Stimulated activated CD4-positive, alpha-beta T cell treated with anti-CD3 and anti-CD28 coated beads, Interleukin-4, amount 100 ng/mL, for 24 hours (primary cell): ENCODE results near the gene JAZF1.

Experiments
- DNase-seq: peaks from one replicate; pipeline ENCODE4 v3.0.0-alpha.2; 2020

The JAZF1 gene

DNA sequence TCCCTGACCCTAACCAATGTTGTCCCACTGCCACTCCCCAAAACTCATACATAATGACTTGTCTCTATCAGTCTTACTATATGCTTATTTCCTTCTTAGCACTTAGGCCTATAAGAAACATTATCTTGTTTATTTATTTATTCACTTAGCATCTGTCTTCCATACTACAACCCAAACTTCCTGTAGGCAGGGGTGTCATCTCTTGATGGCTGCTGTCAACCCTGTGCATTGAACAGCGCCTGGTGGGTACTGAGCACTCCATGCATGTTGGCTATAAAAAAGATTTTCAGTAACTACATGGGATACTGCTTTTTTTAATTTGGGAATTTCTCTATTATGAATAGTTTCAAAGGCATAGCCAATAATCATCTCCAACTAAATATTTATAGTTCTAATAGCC is 46.7 kb downstream of the JAZF1 start:
- DNase-seq: no peak

GRCh38 chr7:28132959-28133870 is 47.4 kb downstream of the JAZF1 start:
- no peak for DNase-seq

DNA sequence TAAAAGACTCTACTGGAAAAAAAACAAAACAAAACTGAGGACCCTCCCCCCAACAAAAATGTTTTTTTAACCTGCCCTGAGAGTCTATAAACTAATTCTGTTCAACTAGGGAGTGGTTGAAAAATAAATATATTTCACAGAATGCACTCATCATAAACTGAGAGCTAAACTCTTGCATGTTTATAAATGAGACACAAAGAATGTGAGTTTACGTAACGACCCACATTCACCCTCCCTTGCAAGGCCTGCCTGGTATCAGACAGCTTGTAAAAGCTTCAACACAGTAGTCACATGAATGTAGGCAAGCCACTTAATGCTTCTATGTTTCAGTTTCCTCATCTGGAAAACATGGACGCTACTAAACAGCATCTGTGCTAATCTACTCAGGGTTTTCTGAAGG is 50.3 kb downstream of the JAZF1 start:
- DNase-seq: no peak

DNA sequence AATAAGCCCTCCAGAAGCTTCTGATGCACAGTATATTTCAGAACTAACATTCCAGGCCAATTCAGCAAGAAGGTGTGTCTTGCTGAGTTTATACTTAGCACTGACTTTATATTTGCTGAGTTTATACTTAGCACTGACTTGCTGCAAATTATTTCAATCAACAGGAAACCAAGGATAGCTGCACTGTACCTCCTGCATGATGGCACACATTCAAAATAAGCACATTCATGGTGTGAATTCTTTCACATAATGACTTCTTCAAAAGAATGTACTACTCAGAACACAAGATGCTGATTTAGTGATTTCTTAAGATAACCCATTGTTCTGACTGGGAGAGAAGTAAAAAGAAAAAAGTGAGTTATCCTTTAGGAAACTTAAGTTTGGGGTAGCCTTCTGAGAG is 52.0 kb downstream of the JAZF1 start:
- no peak for DNase-seq

DNA sequence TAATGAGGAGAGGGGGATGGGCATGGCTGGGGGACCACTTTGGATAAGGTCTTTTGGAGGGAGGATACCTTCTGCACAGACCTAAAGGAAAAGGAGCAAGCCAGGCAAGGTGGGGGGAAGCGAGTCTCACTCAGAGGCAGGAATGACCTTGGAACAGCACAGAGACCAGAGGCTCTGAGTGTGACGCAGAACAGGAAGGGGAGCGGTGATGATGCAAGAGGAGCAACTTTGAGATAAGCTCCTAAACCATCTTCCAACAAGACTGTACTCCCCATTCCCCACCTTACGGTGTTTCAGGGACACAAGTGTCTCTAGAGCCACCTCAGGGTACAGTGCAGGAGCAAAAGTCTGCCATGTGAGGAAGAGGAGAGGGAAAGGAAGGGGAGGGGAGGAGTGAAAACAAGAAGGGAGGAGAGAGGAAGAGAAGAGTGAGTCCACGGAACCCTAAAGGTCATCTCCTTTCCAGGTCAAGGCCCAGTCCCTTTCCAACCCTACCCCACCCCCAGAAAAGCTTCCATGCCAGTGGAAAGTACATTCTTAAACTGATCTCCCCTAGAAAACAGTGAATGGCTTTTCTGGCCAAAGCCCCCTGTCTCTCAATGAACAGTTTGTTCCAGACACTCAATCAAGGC is 54.1 kb downstream of the JAZF1 start:
- no peak for DNase-seq

DNA sequence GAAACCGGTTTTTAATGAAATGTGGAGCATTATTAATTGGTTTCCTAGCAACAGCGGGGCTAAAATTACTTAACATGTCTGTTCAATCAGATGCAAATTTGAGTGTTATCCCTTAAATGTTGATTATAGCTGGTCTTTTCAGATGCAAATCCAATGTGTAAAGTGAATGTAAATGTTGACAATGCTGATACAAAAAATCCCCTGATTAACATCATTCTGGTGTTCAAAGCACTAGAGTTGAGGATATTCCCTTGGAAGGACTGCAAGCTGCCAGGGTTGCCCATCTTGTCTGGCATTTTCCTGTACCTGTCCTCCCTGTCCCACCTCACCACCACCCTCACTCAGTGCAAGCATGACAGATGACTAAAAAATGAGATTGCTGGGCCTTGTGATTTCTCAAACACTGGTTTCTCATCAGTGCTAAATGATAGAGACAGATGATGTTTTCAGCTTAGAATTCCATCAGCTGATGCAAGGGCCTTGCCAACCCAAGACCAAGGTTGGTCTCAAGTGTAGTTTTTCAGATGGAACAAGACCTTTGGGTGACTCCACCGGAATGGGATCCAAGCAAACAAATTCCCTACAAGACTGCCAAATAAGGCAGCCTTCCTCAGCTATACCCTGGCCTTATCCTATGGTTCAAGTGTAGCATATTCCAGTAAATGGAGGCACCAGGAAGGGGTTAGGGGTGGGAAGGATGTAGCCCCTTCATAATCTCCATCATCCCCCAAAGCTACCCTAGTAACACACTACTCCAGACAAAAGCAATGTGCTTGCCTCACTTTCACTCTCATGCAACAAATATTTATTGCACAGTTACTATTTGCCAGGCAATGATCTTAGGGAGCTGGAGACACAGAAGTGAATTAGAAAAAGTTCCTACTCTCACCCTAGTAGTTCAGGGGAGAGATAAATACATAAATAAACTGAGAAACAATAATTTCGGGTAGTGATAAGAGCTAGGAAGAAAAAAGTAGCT is 54.9 kb downstream of the JAZF1 start:
- DNase-seq: no peak

GRCh38 chr7:28124413-28124812 is 56.2 kb downstream of the JAZF1 start:
- DNase-seq: no peak

- DNase-seq: peak; percentile 11
Measured at GRCh38 chr7:28123752-28124151, 56.8 kb downstream of the JAZF1 start.

GRCh38 chr7:28121496-28121895 is 59.1 kb downstream of the JAZF1 start:
- DNase-seq: no peak

DNA sequence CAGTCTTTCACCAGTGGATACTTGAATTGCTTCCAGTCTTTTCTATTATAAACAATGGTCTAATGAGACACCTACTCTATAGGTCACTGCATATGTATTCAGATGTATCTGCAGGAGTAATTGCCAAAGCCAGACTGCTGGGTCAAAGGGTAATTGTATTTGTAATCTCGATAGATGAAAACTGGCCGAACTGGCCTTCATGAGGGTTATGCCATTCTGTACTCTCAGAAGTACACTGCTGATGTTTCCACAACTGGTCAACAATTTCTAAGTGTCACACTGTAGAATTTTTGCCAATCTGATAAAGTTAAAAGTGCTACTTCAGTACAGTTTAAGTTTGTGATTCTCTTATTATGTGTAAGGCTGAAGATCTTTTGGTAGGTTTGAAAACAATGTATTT is 64.6 kb downstream of the JAZF1 start:
- no peak for DNase-seq

DNA sequence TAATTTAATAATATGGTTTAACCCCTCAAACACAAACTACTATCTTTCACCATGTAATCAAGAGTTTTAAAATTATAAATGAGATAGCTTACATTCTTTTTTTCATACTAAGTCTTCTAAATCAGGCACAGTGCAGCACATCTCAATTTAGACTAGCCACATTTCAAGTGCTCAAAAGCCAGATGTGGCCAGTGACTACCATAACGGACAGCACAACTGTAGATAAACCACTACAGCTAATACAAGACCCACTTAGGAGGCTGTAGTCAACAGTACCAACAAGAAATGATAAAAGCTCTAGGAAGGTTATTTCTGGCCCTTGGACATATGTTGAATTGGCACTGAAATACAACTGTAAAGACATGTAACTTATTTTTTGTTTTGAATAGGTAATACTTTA is 65.3 kb downstream of the JAZF1 start:
- no peak for DNase-seq

GRCh38 chr7:28114056-28114455 is 66.5 kb downstream of the JAZF1 start:
- DNase-seq: no peak

DNA sequence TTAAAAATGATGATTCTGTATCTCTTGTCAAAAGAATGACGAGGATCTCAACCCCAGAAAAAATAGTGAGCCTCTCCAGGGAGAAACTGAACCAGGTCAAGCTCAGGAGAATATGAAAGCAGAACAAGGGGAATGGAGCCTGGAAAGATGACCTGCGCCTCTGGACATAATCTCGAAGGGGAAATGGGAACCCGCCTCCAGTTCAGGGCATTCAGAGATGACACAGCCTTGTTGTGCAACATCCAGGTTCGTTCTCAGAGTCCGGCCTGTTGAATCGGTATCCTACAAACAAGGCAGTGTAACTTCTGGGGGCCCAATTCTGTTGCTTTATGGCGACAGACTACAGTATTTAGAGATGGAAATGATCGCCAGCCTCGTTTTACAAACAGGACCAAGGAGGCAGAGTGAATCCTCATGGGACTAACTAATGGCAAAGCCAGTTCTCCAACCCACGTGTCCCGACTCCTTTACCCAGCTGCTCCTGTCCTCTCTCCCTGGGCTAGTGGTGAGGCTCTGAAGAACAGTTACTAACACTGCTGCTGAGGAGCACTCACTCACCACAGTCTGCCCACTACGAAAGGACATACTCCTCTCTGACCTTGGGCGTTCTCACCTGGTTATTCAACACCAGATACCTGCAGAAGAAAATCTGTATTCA is 67.6 kb downstream of the JAZF1 start:
- DNase-seq: no peak

GRCh38 chr7:28112467-28112866 is 68.1 kb downstream of the JAZF1 start:
- no peak for DNase-seq

DNA sequence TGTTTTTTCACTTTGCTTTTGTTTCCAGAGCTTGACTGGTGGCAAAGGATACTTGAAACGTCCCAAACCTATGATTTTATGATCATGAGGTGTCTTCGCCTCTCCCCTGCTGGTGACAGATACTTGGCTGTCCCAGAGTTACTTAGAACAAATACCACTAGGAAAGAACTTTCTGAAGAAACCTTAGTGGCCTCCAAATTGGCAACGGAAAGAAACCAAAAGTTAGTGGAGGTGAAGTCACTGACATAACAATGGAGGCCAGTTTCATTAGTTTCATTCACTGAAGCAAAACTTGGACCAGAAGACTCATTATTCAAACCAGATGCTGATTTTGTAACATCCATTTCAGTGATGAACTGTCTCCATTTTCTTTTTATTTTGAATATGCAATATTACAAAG is 68.6 kb downstream of the JAZF1 start:
- DNase-seq: no peak

DNA sequence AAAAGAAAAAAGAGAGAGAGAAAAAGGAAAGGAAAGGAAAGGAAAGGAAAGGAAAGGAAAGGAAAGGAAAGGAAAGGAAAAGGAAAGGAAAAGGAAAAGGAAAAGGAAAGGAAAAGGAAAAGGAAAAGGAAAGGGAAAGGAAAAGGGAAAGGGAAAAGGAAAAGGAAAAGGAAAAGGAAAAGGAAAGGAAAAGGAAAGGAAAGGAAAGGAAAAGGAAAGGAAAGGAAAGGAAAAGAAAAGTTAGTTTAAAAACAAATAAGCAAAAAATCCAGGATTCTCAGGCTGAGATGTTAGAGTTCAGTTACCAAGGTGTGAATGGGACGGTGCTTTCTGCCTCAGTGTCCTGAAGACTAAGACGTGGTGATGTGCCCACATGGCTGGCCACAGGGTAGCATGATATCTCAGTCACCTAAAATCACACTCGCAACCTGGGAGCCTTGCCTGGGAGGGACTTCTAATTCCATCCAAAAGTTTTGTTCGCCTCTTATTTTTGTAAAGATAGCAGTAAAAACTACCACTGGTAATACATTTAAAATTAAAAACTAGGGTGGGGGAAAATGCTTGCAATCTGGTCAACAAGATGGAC is 70.1 kb downstream of the JAZF1 start:
- DNase-seq: no peak

- no peak for DNase-seq
Measured at GRCh38 chr7:28108747-28109146, 71.8 kb downstream of the JAZF1 start.

DNA sequence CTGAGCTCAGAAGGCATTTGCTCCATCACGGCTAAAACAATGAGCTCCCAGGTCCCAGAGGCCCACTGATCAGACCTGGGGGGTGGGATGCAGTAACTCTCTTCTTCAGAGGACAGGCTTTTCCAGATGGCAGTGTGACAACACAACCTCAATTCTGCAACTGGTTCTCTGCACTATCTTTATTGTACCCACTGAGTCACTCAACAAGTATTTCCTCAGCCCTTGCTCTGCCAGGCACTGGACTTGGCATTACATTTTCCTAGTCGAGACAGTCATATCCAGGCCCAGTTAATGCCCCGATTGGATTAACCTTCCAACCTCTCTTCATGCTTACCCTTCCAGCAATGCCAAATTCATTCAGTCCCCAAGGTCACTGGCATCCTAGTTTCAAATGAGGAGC is 72.6 kb downstream of the JAZF1 start:
- DNase-seq: no peak

GRCh38 chr7:28106321-28106829 is 74.2 kb downstream of the JAZF1 start:
- no peak for DNase-seq

DNA sequence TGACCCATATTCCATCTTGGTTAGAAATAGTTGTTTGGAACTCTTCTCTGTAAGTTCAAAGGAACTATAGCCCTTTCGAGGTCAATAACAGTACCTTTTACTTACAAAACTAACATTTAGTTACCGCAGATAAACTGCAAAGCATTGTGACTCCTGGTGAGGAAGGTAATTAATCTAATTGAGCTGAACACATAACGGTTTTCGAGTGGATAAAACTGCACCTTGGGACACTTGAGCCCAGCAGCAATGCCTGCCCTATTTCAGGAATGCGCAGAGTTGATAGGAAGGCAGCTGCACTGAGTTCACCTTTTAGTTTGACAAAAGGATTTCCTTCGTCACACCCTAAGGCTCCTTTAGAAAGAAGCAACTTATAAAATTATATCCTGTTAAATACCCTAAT is 75.4 kb downstream of the JAZF1 start:
- DNase-seq: no peak

DNA sequence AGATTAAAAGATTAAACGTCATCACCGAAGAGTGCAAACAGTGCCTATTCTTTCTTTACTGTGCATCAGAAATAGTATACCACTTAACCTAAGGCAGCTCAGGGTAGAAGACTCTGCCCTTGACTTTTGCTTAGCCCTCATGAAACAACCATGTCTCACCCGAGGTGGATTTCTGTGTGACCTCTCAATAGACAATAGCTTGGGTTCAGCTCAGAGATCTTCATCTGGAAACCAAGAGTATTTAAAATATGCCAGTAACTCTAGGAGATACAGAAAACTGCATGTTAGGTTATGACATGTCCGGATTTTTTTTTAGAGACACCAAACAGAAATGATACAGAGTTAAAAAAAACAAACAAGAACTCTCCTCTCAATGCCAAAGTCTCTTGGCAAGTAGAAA is 75.8 kb downstream of the JAZF1 start:
- DNase-seq: no peak

GRCh38 chr7:28104041-28104541 is 76.5 kb downstream of the JAZF1 start:
- no peak for DNase-seq
